ENCODE results near the gene HMCN1. TPM values are rescaled to one million over a fixed set of nuclear protein-coding genes. Genes with fewer than 3 reads are reported as not detected.

Gene HMCN1
- 80.0 to 178 TPM (median 81.6 TPM) in 3 replicates for total RNA-seq
- long read RNA-seq, partial matches to known transcripts: 13 of 20 reads
- long read RNA-seq, other reads (novel, unspliced or antisense): 7 of 20 reads

- peak; percentile 87 for DNase-seq (ENCODE audit: low spot score)
- Mint-ChIP-seq H3K36me3 (ENCODE audit: low read depth) (peaks cover 5% of the 10 kb centered on the region), H3K4me1 (ENCODE audit: low read depth) (peaks cover 41% of the 10 kb centered on the region)
Observed at GRCh38 chr1:185733818-185734735, at the start of gene HMCN1. Gene HMCN1, plus strand, starts transcription at chr1:185734391. Its CDS starts 389 bp downstream, at chr1:185734780.

GRCh38 chr1:185686821-185687778 is 47.1 kb upstream of the HMCN1 start:
- Mint-ChIP-seq H3K36me3 (ENCODE audit: low read depth) (no peaks in the 10 kb centered on the region), H3K27ac (ENCODE audit: unreplicated experiment) (no peak overlapping the region), H3K27me3 (ENCODE audit: low read depth) (no peaks in the 10 kb centered on the region), H3K4me3 (ENCODE audit: unreplicated experiment) (no peak overlapping the region), H3K4me1 (ENCODE audit: low read depth) (no peaks in the 10 kb centered on the region), H3K9me3 (ENCODE audit: low read depth) (no peaks in the 10 kb centered on the region)
- no peak for DNase-seq (ENCODE audit: low spot score)
- TF ChIP-seq CTCF (IDR thresholded peaks at IDR 0.05): no peak

More at GRCh38 chr1:185733818-185734735, at the start of gene HMCN1:
- H3K9me3 Mint-ChIP-seq (ENCODE audit: low read depth): peaks cover 11% of the 10 kb centered on the region
- TF ChIP-seq CTCF (IDR thresholded peaks at IDR 0.05): peak; percentile 78
- H3K27ac Mint-ChIP-seq (ENCODE audit: unreplicated experiment): peak within 1 kb of the TSS; percentile 87
- peak within 1 kb of the TSS; percentile 80 for H3K4me3 Mint-ChIP-seq (ENCODE audit: unreplicated experiment)
- H3K27me3 Mint-ChIP-seq (ENCODE audit: low read depth): no peaks in the 10 kb centered on the region

GRCh38 chr1:185690527-185690926 is 43.7 kb upstream of the HMCN1 start:
- no peaks in the 10 kb centered on the region for H3K9me3 Mint-ChIP-seq (ENCODE audit: low read depth)
- no peak overlapping the region for H3K27ac Mint-ChIP-seq (ENCODE audit: unreplicated experiment)
- TF ChIP-seq CTCF (IDR thresholded peaks at IDR 0.05): no peak
- H3K4me1 Mint-ChIP-seq (ENCODE audit: low read depth): peaks cover 3% of the 10 kb centered on the region
- no peaks in the 10 kb centered on the region for H3K36me3 Mint-ChIP-seq (ENCODE audit: low read depth)
- no peak for DNase-seq (ENCODE audit: low spot score)
- no peaks in the 10 kb centered on the region for H3K27me3 Mint-ChIP-seq (ENCODE audit: low read depth)
- H3K4me3 Mint-ChIP-seq (ENCODE audit: unreplicated experiment): no peak overlapping the region

GRCh38 chr1:185693654-185694053 is 40.5 kb upstream of the HMCN1 start:
- no peak overlapping the region for H3K27ac Mint-ChIP-seq (ENCODE audit: unreplicated experiment)

More at GRCh38 chr1:185693654-185694053, 40.5 kb upstream of the HMCN1 start:
- no peaks in the 10 kb centered on the region for H3K9me3 Mint-ChIP-seq (ENCODE audit: low read depth)
- no peak for DNase-seq (ENCODE audit: low spot score)
- no peak overlapping the region for H3K4me3 Mint-ChIP-seq (ENCODE audit: unreplicated experiment)
- H3K4me1 Mint-ChIP-seq (ENCODE audit: low read depth): peaks cover 3% of the 10 kb centered on the region
- no peaks in the 10 kb centered on the region for H3K36me3 Mint-ChIP-seq (ENCODE audit: low read depth)
- H3K27me3 Mint-ChIP-seq (ENCODE audit: low read depth): no peaks in the 10 kb centered on the region
- TF ChIP-seq CTCF (IDR thresholded peaks at IDR 0.05): no peak

Measured in chondrocyte (in vitro differentiated cells).